Activated CD4-positive, alpha-beta memory T cell treated with anti-CD3 and anti-CD28 coated beads for 36 hours (primary cell): ENCODE measurements around the gene PNISR. TPM values are rescaled to one million over a fixed set of nuclear protein-coding genes. Genes with fewer than 3 reads are reported as not detected.

Source experiments
- CTCF ChIA-PET: fragments of 350-600 bp; sonication (Branson Sonifier 250); formaldehyde crosslinking; loops from one replicate; lab custom pipeline; 2021; ENCODE audit warnings: antibody characterized with exemption, inconsistent platforms; lab: Charles Lee
- POLR2A ChIA-PET: fragments of 350-600 bp; sonication (Branson Sonifier 250); formaldehyde crosslinking; loops from one replicate; lab custom pipeline; 2021; ENCODE audit warnings: antibody characterized with exemption; lab: Charles Lee
- DNase-seq: peaks from one replicate; pipeline ENCODE4 v3.0.0-alpha.2; 2020
- H3K27ac Mint-ChIP-seq: one replicate; pipeline ENCODE4 v1.8.0; 2021; ENCODE audit warnings: mixed read lengths
- H3K27me3 Mint-ChIP-seq: one replicate; pipeline ENCODE4 v1.8.0; 2021; ENCODE audit warnings: mixed read lengths
- H3K36me3 Mint-ChIP-seq: one replicate; pipeline ENCODE4 v1.8.0; 2021; ENCODE audit warnings: mixed read lengths
- H3K4me1 Mint-ChIP-seq: one replicate; pipeline ENCODE4 v1.8.0; 2021; ENCODE audit warnings: low read depth, mixed read lengths
- H3K4me3 Mint-ChIP-seq: one replicate; pipeline ENCODE4 v1.8.0; 2021; ENCODE audit warnings: mild to moderate bottlenecking, mixed read lengths
- H3K9me3 Mint-ChIP-seq: one replicate; pipeline ENCODE4 v1.8.0; 2021; ENCODE audit warnings: mixed read lengths
- intact Hi-C: fragments of 100-400 bp; cut with micrococcal nuclease; formaldehyde crosslinking; loops from one replicate; pipeline ENCODE4 v1.15.1; 2023
- total RNA-seq, 2 experiments: library from RNA; stranded (reverse); gene quantifications; one replicate each; pipeline ENCODE4 v1.2.3, GENCODE V29; 2021

Gene PNISR
- total RNA-seq, 2 experiments from 2014 or later, result 101 to 115 TPM

- intact Hi-C loops, result no loop called here
- H3K27me3 Mint-ChIP-seq, result no peaks in the 10 kb centered on the region
- H3K4me1 Mint-ChIP-seq, result peaks cover 5% of the 10 kb centered on the region
- H3K4me3 Mint-ChIP-seq, result no peak overlapping the region
- no peak for DNase-seq
- peaks cover 16% of the 10 kb centered on the region for H3K36me3 Mint-ChIP-seq
- H3K9me3 Mint-ChIP-seq, result no peaks in the 10 kb centered on the region
- ChIA-PET POLR2A (interaction anchor here (0.6 kb wide), 1 partner anchor 12 kb away, joined by 4 read pairs; no protein-coding TSS in a partner anchor), CTCF (no interaction called here)
- H3K27ac Mint-ChIP-seq, result no peak overlapping the region
Observed at GRCh38 chr6:99397287-99397686, 27.8 kb downstream of the PNISR start.

DNA sequence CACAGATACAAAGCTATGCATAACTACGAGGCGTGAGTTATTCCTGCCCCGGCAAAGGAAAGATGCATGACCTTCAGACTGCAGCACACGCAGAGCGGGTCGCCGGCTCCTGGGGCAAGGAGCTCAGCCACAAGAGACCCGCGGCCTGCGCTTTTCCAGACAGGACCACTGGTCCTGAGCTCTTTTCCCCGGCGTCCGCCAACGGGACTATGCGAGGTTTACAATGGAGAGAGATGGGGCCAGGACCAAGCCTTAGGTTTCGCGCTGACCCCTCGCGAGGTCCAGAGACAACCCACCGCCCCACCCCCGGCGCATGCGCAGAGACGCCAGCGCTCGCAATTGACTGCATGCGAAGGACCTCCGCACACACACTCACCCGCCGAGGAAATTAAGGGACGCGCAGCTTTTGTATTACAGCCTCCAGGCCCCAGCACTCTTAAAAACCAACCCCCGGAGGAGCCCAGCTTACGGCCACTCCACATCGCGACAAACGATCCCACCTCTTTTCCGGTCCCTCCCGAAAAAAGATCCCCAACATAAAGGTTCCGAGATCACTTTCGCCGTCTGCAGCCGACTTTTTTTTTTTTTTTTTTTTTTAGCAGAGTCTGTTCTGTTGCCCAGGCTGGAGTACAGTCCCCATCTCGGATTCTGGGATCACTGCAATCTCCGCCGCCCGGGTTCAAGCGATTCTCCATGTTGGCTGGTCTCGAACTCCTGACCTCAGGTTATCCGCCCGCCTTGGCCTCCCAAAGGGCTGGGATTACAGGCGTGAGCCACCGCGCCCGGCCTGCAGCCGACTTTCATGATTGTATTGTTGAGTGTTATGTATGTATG lies 31.2 kb downstream of the PNISR start, which contains the start of gene COQ3:
Gene COQ3 (minus strand): TSS at position 498 of the 834 bp plus-strand sequence. CDS start 16 bp downstream, at position 482.
- H3K36me3 Mint-ChIP-seq, result no peaks in the 10 kb centered on the region
- peak within 1 kb of the TSS; percentile 86 for H3K27ac Mint-ChIP-seq
- ChIA-PET POLR2A (interaction anchor here (1.0 to 1.9 kb wide), 5 partner anchors 23 to 121 kb away, joined by 3 to 8 read pairs (median 5); partner anchors contain the start of gene USP45), CTCF (interaction anchor here (0.6 to 1.6 kb wide), 6 partner anchors 32 to 500 kb away, joined by 3 to 19 read pairs (median 7); partner anchors contain the start of gene PNISR)
- peak; percentile 75 for DNase-seq
- H3K4me1 Mint-ChIP-seq, result peaks cover 5% of the 10 kb centered on the region
- intact Hi-C loops, result loop anchor here (1.0 kb wide), 2 partner anchors 31 to 64 kb away; partner anchors contain the start of gene PNISR
- peak within 1 kb of the TSS; percentile 94 for H3K4me3 Mint-ChIP-seq
- H3K27me3 Mint-ChIP-seq, result no peaks in the 10 kb centered on the region
- no peaks in the 10 kb centered on the region for H3K9me3 Mint-ChIP-seq

DNA sequence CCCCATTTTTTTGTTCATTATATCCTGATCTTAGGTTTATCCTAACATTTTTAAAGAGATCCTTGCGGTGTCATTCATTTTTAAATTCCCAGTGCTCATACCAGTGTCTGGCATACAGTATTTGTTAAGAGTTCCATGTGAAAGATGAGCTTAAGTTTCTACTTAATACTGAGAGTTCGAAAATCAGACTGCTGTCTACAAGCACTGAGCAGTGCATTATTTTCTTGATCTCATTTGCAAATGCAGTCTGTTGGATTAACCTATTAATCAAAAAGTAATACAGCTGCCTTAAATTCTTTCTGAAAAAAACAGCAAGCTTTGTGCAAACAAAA lies 31.8 kb downstream of the PNISR start:
- H3K9me3 Mint-ChIP-seq, result no peaks in the 10 kb centered on the region
- H3K4me3 Mint-ChIP-seq, result peak overlapping the region; percentile 94
- no peak for DNase-seq
- CTCF ChIA-PET, result interaction anchor here (0.6 to 1.6 kb wide), 5 partner anchors 32 to 501 kb away, joined by 3 to 19 read pairs (median 8); partner anchors contain the start of gene PNISR
- H3K4me1 Mint-ChIP-seq, result peaks cover 5% of the 10 kb centered on the region
- H3K36me3 Mint-ChIP-seq, result no peaks in the 10 kb centered on the region
- no peaks in the 10 kb centered on the region for H3K27me3 Mint-ChIP-seq
- intact Hi-C loops, result loop anchor here (1.0 kb wide), 1 partner anchor 32 kb away; the partner anchor contains the start of gene PNISR
- POLR2A ChIA-PET, result interaction anchor here (1.0 to 1.9 kb wide), 4 partner anchors 24 to 121 kb away, joined by 3 to 8 read pairs (median 4); partner anchors contain the start of gene USP45
- H3K27ac Mint-ChIP-seq, result no peak overlapping the region

GRCh38 chr6:99390896-99391295 lies 34.2 kb downstream of the PNISR start:
- POLR2A ChIA-PET, result no interaction called here
- H3K36me3 Mint-ChIP-seq, result no peaks in the 10 kb centered on the region
- intact Hi-C loops, result no loop called here
- H3K9me3 Mint-ChIP-seq, result no peaks in the 10 kb centered on the region
- H3K4me1 Mint-ChIP-seq, result peaks cover 5% of the 10 kb centered on the region
- DNase-seq, result no peak
- H3K4me3 Mint-ChIP-seq, result no peak overlapping the region
- H3K27ac Mint-ChIP-seq, result no peak overlapping the region
- CTCF ChIA-PET, result interaction anchor here (0.8 kb wide), 1 partner anchor 60 kb away, joined by 3 read pairs; no protein-coding TSS in a partner anchor
- H3K27me3 Mint-ChIP-seq, result no peaks in the 10 kb centered on the region

- Mint-ChIP-seq H3K4me1 (no peaks in the 10 kb centered on the region), H3K9me3 (no peaks in the 10 kb centered on the region), H3K4me3 (no peak overlapping the region), H3K36me3 (no peaks in the 10 kb centered on the region), H3K27ac (no peak overlapping the region), H3K27me3 (no peaks in the 10 kb centered on the region)
- ChIA-PET POLR2A (no interaction called here), CTCF (no interaction called here)
- intact Hi-C loops, result no loop called here
- DNase-seq, result no peak
Observed at GRCh38 chr6:99384507-99384906, 40.6 kb downstream of the PNISR start.

DNA sequence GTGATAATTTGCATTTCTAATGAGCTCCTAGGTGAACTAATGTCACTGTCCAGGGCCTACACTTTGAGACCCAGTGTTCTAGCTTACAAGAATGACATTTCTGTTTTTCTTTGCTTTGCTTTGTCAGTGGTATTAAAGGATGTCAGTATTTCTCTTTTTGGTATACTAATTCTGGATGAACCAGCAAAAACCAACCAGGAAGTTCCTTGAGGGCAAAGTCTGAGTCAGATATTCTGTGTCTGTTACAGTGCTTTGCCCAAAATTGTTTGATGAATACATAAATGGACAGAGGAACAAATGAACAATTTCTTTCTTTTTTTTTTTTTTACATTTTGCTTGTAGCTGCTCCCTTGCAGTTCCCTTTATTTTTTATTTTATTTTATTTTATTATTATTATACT lies 46.5 kb downstream of the PNISR start:
- no peak for DNase-seq
- ChIA-PET CTCF (no interaction called here), POLR2A (no interaction called here)
- H3K4me1 Mint-ChIP-seq, result no peaks in the 10 kb centered on the region
- H3K4me3 Mint-ChIP-seq, result no peak overlapping the region
- no peaks in the 10 kb centered on the region for H3K9me3 Mint-ChIP-seq
- H3K27me3 Mint-ChIP-seq, result no peaks in the 10 kb centered on the region
- no peak overlapping the region for H3K27ac Mint-ChIP-seq
- H3K36me3 Mint-ChIP-seq, result no peaks in the 10 kb centered on the region
- intact Hi-C loops, result no loop called here

DNA sequence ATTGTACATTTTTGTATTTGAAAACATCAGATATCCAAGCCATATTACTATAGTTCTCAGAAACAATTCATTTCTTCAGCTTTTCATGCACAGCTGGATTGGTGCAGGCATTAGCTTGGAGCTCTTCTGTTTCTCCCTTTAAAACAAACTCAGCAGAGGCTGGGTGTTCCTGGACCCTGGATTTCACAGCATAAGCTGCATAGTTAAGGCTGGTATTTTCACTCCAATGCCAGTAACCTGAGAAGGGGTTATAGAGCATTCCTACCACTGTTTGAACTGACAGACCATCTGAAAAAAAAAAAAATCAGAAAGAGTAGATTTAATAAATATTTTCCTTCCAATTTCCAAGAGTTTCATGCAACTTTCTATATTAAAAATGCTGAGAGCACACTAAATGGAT lies 55.6 kb downstream of the PNISR start:
- no peak overlapping the region for H3K4me3 Mint-ChIP-seq
- no peaks in the 10 kb centered on the region for H3K9me3 Mint-ChIP-seq
- intact Hi-C loops, result no loop called here
- H3K27me3 Mint-ChIP-seq, result no peaks in the 10 kb centered on the region
- H3K4me1 Mint-ChIP-seq, result no peaks in the 10 kb centered on the region
- H3K27ac Mint-ChIP-seq, result no peak overlapping the region
- no peaks in the 10 kb centered on the region for H3K36me3 Mint-ChIP-seq
- no peak for DNase-seq
- ChIA-PET CTCF (no interaction called here), POLR2A (no interaction called here)

- H3K9me3 Mint-ChIP-seq, result no peaks in the 10 kb centered on the region
- no peak overlapping the region for H3K4me3 Mint-ChIP-seq
- ChIA-PET POLR2A (no interaction called here), CTCF (interaction anchor here (1.1 kb wide), 1 partner anchor 37 kb away, joined by 4 read pairs; no protein-coding TSS in a partner anchor)
- no peaks in the 10 kb centered on the region for H3K36me3 Mint-ChIP-seq
- H3K4me1 Mint-ChIP-seq, result peaks cover 16% of the 10 kb centered on the region
- H3K27me3 Mint-ChIP-seq, result peaks cover under 1% of the 10 kb centered on the region
- H3K27ac Mint-ChIP-seq, result no peak overlapping the region
- no peak for DNase-seq
- intact Hi-C loops, result no loop called here
Observed at GRCh38 chr6:99366852-99367251, 58.3 kb downstream of the PNISR start.

DNA sequence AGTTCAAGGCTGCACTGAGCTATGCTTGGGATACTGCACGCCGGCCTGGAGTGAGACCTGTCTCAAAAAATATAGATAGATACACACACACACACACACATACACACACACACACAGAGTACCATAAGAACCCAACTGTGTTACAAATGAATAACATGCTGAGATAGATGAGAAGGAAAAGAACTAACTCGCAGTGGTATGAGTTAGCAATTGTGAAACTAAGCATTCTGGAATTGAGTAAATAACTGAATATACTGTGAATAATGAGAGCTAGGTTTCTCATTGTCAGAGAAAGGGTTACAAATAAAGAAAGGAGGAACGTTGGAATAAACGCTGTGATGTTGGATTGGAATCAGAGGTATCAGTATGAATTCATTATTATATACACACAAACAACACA lies 61.1 kb downstream of the PNISR start:
- ChIA-PET POLR2A (no interaction called here), CTCF (interaction anchor here (0.8 to 1.7 kb wide), 3 partner anchors 32 to 62 kb away, joined by 3 to 5 read pairs (median 5); no protein-coding TSS in a partner anchor)
- peaks cover 21% of the 10 kb centered on the region for H3K27me3 Mint-ChIP-seq
- H3K36me3 Mint-ChIP-seq, result no peaks in the 10 kb centered on the region
- peak; percentile 11 for DNase-seq
- H3K9me3 Mint-ChIP-seq, result no peaks in the 10 kb centered on the region
- intact Hi-C loops, result loop anchor here (1.0 to 5.0 kb wide), 6 partner anchors 15 to 174 kb away; partner anchors contain the start of genes FAXC and USP45
- H3K27ac Mint-ChIP-seq, result no peak overlapping the region
- H3K4me3 Mint-ChIP-seq, result no peak overlapping the region
- H3K4me1 Mint-ChIP-seq, result peaks cover 16% of the 10 kb centered on the region

GRCh38 chr6:99362678-99363268 lies 62.3 kb downstream of the PNISR start:
- ChIA-PET POLR2A (no interaction called here), CTCF (no interaction called here)
- no peak for DNase-seq
- intact Hi-C loops, result loop anchor here (5.0 kb wide), 1 partner anchor 155 kb away; the partner anchor contains the start of gene USP45
- no peaks in the 10 kb centered on the region for H3K36me3 Mint-ChIP-seq
- H3K27me3 Mint-ChIP-seq, result peaks cover 21% of the 10 kb centered on the region
- H3K4me3 Mint-ChIP-seq, result no peak overlapping the region
- peaks cover 16% of the 10 kb centered on the region for H3K4me1 Mint-ChIP-seq
- H3K27ac Mint-ChIP-seq, result no peak overlapping the region
- no peaks in the 10 kb centered on the region for H3K9me3 Mint-ChIP-seq

DNA sequence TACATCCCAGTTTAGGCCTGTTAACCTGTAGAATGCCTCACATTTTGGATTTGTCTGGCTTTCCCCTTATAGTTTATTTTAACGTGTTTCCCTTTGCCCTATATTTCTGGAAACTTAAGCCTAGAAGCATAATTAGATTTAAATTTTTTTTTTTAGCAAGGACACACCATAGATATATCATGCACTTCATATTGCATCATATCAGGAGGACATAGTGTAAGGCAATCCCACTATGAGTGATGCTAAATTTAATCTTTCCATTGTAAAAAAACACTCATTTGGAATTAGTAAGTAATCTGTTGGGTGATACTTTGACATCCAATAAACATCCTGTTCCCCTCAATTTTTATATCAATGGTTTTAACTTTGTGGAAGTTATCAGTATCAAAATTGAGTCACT lies 65.3 kb downstream of the PNISR start:
- H3K27ac Mint-ChIP-seq, result no peak overlapping the region
- peaks cover 34% of the 10 kb centered on the region for H3K27me3 Mint-ChIP-seq
- DNase-seq, result no peak
- intact Hi-C loops, result loop anchor here (5.0 kb wide), 1 partner anchor 158 kb away; the partner anchor contains the start of gene USP45
- no peaks in the 10 kb centered on the region for H3K36me3 Mint-ChIP-seq
- H3K4me3 Mint-ChIP-seq, result no peak overlapping the region
- POLR2A ChIA-PET, result no interaction called here
- CTCF ChIA-PET, result no interaction called here
- peaks cover 16% of the 10 kb centered on the region for H3K4me1 Mint-ChIP-seq
- H3K9me3 Mint-ChIP-seq, result no peaks in the 10 kb centered on the region

GRCh38 chr6:99356641-99357040 lies 68.5 kb downstream of the PNISR start:
- POLR2A ChIA-PET, result no interaction called here
- CTCF ChIA-PET, result no interaction called here
- H3K4me3 Mint-ChIP-seq, result no peak overlapping the region
- H3K4me1 Mint-ChIP-seq, result no peaks in the 10 kb centered on the region
- no peak overlapping the region for H3K27ac Mint-ChIP-seq
- H3K9me3 Mint-ChIP-seq, result no peaks in the 10 kb centered on the region
- DNase-seq, result no peak
- H3K36me3 Mint-ChIP-seq, result no peaks in the 10 kb centered on the region
- peaks cover 47% of the 10 kb centered on the region for H3K27me3 Mint-ChIP-seq
- intact Hi-C loops, result no loop called here
